Thyroid gland (tissue), 4 donors: Measurements from ENCODE around the gene DMGDH. TPM values are rescaled to one million over a fixed set of nuclear protein-coding genes. Genes with fewer than 3 reads are reported as not detected.

Experiments used
- DNase-seq, 2 donors: peaks; one replicate each; pipeline ENCODE4 v3.0.0-alpha.2; 2019
- H3K27ac ChIP-seq, 3 donors: fragments of 200-600 bp; sonication (generic); 1 replicate in 2 of 3; 2 replicates in 1 of 3; pipeline ENCODE4 v1.5.1; 2016 to 2019; ENCODE audit warnings: mild to moderate bottlenecking in 1 of 3, moderate library complexity in 1 of 3
- H3K27me3 ChIP-seq: fragments of 200-600 bp; sonication (generic); one replicate; pipeline ENCODE4 v1.5.1; 2019
- H3K36me3 ChIP-seq, 2 donors: fragments of 200-600 bp; sonication (generic); one replicate each; pipeline ENCODE4 v1.5.1; 2016 to 2019
- H3K4me1 ChIP-seq, 2 donors: fragments of 200-600 bp; sonication (generic); one replicate each; pipeline ENCODE4 v1.5.1; 2017 to 2019
- H3K4me3 ChIP-seq, 3 donors: fragments of 200-600 bp; sonication (generic); replicated peaks in 1 of 3; 1 replicate in 2 of 3; 2 replicates in 1 of 3; pipeline ENCODE4 v1.5.1; 2016; ENCODE audit warnings: mild to moderate bottlenecking in 1 of 3
- H3K9me3 ChIP-seq: fragments of 200-600 bp; sonication (generic); one replicate; pipeline ENCODE4 v1.5.1; 2017
- CTCF ChIP-seq, 6 experiments: fragments of 200-600 bp in 3 of 6; fragments of 450-650 bp in 3 of 6; sonication (generic) in 3 of 6; IDR thresholded peaks; one replicate each; pipeline ENCODE4 v1.5.1; 2016 to 2019; ENCODE audit warnings: antibody characterized with exemption in 6 of 6, mild to moderate bottlenecking in 2 of 6, inconsistent platforms in 1 of 6, moderate library complexity in 1 of 6
- POLR2A ChIP-seq, 2 donors: fragments of 450-650 bp; IDR thresholded peaks; one replicate each; pipeline ENCODE4 v1.6.1; 2017; ENCODE audit warnings: antibody characterized with exemption in 2 of 2, mild to moderate bottlenecking in 2 of 2, moderate library complexity in 1 of 2
- WGBS, 2 donors: methylation state at CpG; one replicate each; pipeline ENCODE4 v1.1.5; 2017; 5-methylcytosine and 5-hydroxymethylcytosine counted together
- intact Hi-C: fragments of 100-400 bp; cut with DNase I; formaldehyde crosslinking; loops from one replicate; pipeline ENCODE4 v1.15.1; 2023
- total RNA-seq, 4 donors: library from RNA; depleted of rRNA; stranded (reverse); fragments of >200 nt; gene quantifications; one replicate each; pipeline ENCODE4 v1.2.3, GENCODE V29; 2016

The DMGDH gene
- total RNA-seq, 4 donors from 2014 or later = 7.0 to 15.9 (median 10.4) TPM

GRCh38 chr5:78974601-78975000, 94.9 kb downstream of the DMGDH start:
- no peak for DNase-seq
- H3K4me1 ChIP-seq = peaks cover 13 to 24% of the 10 kb centered on the region in 2 donors
- H3K36me3 ChIP-seq = no peaks in the 10 kb centered on the region
- TF ChIP-seq POLR2A (IDR thresholded peaks at IDR 0.05) (no peak), CTCF (IDR thresholded peaks at IDR 0.05) (no peak)
- intact Hi-C loops = no loop called here
- 85 to 94% methylated on average over 2 of the region's 2 CpGs for WGBS, 2 donors
- H3K4me3 ChIP-seq = no peak overlapping the region
- no peaks in the 10 kb centered on the region for H3K27me3 ChIP-seq
- no peak overlapping the region for H3K27ac ChIP-seq
- H3K9me3 ChIP-seq = no peaks in the 10 kb centered on the region

GRCh38 chr5:78974011-78974410, 95.5 kb downstream of the DMGDH start:
- Histone ChIP-seq H3K27ac (no peak overlapping the region), H3K4me3 (no peak overlapping the region), H3K9me3 (no peaks in the 10 kb centered on the region), H3K36me3 (no peaks in the 10 kb centered on the region), H3K4me1 (peaks cover 13 to 24% of the 10 kb centered on the region in 2 donors), H3K27me3 (no peaks in the 10 kb centered on the region)
- TF ChIP-seq POLR2A (IDR thresholded peaks at IDR 0.05) (no peak), CTCF (IDR thresholded peaks at IDR 0.05) (no peak)
- DNase-seq = no peak
- WGBS, 2 donors = 73 to 85% methylated on average over 5 of the region's 5 CpGs
- intact Hi-C loops = no loop called here

- Histone ChIP-seq H3K4me1 (peaks cover 13 to 24% of the 10 kb centered on the region in 2 donors), H3K9me3 (no peaks in the 10 kb centered on the region), H3K27ac (no peak overlapping the region), H3K27me3 (no peaks in the 10 kb centered on the region), H3K36me3 (no peaks in the 10 kb centered on the region), H3K4me3 (no peak overlapping the region)
- 33 to 40% methylated on average over 7 of the region's 7 CpGs for WGBS, 2 donors
- DNase-seq = peak; percentile 44 to 55
- TF ChIP-seq CTCF (IDR thresholded peaks at IDR 0.05) = no peak
- TF ChIP-seq POLR2A (IDR thresholded peaks at IDR 0.05) = no peak
- intact Hi-C loops = no loop called here
Measured at GRCh38 chr5:78972654-78973428, 96.6 kb downstream of the DMGDH start.

GRCh38 chr5:78971998-78972397, 97.5 kb downstream of the DMGDH start:
- Histone ChIP-seq H3K9me3 (no peaks in the 10 kb centered on the region), H3K4me3 (no peak overlapping the region), H3K4me1 (peaks cover 13 to 24% of the 10 kb centered on the region in 2 donors), H3K27ac (no peak overlapping the region), H3K36me3 (no peaks in the 10 kb centered on the region), H3K27me3 (no peaks in the 10 kb centered on the region)
- 98 to 100% methylated on average over 2 of the region's 2 CpGs for WGBS, 2 donors
- DNase-seq = no peak
- no peak for TF ChIP-seq CTCF (IDR thresholded peaks at IDR 0.05)
- no peak for TF ChIP-seq POLR2A (IDR thresholded peaks at IDR 0.05)
- intact Hi-C loops = no loop called here

GRCh38 chr5:78968781-78969180, 100.7 kb downstream of the DMGDH start:
- intact Hi-C loops = loop anchor here (5.0 kb wide), 1 partner anchor 66 kb away; no protein-coding TSS in a partner anchor
- no peak overlapping the region for H3K27ac ChIP-seq
- TF ChIP-seq CTCF (IDR thresholded peaks at IDR 0.05) (no peak), POLR2A (IDR thresholded peaks at IDR 0.05) (no peak)
- H3K4me3 ChIP-seq = no peak overlapping the region
- H3K36me3 ChIP-seq = no peaks in the 10 kb centered on the region
- no peaks in the 10 kb centered on the region for H3K9me3 ChIP-seq
- 96 to 97% methylated on average over 5 of the region's 5 CpGs for WGBS, 2 donors
- no peak for DNase-seq
- no peaks in the 10 kb centered on the region for H3K27me3 ChIP-seq
- H3K4me1 ChIP-seq = peaks cover 10 to 13% of the 10 kb centered on the region in 2 donors
